GM19351 (cell line): ENCODE measurements around the gene TAF4.

Experiments
- ATAC-seq: cut with Tn5 transposase; IDR thresholded peaks from one replicate; pipeline ENCODE4 v1.9.1; 2021; ENCODE audit warnings: mild to moderate bottlenecking, moderate library complexity; ENCODE audit not compliant: unreplicated experiment

The TAF4 gene

GRCh38 chr20:61934716-61935530 lies 130.8 kb downstream of the TAF4 start:
- no peak for ATAC-seq

DNA sequence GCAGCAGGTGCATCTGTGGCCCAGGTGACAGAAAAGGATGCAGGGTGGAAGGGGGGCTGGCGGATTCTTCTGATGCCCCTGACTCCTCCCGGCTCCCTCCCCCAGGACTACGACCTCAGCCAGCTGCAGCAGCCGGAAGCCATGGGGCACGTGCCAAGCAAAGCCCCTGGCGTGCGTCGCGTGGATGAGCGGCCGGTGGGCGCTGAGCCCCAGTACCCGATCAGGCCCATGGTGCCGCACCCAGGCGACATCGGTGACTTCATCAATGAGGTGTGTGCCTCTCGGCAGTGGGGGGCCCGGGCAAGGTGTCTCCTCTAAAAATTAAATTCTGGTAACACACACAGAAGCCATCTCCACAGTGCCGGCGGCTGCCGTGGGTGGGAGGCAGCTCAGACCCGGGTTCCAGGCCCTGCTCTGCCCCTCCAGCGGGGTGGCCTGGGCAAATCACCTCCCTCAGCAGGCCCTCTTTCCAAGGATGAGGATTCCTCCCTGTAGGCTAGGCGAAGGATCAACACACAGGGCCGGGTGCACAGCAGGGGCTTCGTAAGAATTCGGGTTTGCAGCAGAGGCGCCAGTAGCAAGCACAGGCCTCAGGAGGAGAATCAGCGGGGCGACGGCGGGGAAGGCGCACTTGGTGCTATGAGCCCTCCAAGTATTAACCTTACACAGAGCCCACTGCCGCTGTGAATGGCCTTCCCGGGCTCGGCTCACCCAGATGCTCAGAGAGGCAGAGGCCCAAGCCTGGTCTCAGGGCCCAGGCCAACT lies 131.5 kb downstream of the TAF4 start:
- no peak for ATAC-seq

GRCh38 chr20:61933481-61933950 lies 132.2 kb downstream of the TAF4 start:
- no peak for ATAC-seq

- no peak for ATAC-seq
Measured at GRCh38 chr20:61932711-61933480, 132.8 kb downstream of the TAF4 start.

DNA sequence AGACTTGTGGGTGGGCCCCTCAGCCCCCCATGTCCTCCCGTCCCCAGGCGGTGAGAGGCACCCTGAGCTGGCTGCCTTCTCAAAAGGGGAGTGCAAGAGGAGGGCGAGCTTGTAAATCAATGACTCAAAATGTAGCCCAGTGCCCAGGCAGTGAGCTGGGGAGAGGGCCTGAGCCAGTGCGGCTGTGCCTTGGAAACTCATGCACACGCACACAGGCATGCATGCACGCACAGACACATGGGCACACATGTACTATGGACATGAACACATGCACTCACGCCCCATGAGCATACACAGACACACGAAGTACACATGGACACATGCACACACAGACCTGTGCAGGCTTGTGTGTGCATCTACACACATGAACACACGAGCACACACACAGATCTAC lies 133.5 kb downstream of the TAF4 start:
- no peak for ATAC-seq

GRCh38 chr20:61931476-61932198 lies 134.0 kb downstream of the TAF4 start:
- no peak for ATAC-seq

GRCh38 chr20:61930776-61931475 lies 134.8 kb downstream of the TAF4 start:
- ATAC-seq: no peak

DNA sequence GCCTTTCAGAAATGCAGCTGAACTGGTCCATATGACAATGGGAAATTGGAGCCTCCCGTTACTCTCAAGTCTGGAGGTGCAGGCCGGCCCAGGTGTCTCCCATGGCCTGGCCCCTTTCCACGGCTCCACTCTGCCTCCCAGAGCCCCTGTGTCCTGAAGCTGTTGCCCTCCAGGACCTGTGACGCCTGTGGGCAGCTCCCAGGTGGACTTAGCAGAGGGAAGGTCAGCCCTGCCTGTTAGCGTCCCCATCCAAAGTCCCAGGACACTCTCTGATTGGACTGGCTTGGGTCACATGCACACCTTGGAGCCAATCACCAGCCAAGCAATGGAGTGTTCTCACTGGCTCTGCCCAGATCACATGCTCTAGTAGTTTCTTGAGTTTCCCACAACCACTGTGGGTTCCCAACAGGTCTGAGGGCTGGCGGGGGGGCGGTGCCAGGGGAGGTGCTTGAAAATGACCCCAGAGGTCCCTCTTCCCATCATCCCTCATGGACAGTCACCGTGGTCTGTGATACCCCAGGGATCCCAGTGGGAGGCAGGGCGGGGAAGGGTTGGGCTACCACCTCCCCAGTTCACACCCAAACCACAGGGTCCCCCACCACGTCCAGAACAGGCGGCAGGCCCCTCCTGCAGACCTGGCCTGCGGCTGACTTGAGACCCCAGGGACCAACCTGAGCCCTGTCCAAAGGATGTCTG lies 135.6 kb downstream of the TAF4 start:
- ATAC-seq: no peak

- ATAC-seq: no peak
Measured at GRCh38 chr20:61929561-61929960, 136.1 kb downstream of the TAF4 start.

GRCh38 chr20:61927826-61928541 lies 137.7 kb downstream of the TAF4 start:
- no peak for ATAC-seq

DNA sequence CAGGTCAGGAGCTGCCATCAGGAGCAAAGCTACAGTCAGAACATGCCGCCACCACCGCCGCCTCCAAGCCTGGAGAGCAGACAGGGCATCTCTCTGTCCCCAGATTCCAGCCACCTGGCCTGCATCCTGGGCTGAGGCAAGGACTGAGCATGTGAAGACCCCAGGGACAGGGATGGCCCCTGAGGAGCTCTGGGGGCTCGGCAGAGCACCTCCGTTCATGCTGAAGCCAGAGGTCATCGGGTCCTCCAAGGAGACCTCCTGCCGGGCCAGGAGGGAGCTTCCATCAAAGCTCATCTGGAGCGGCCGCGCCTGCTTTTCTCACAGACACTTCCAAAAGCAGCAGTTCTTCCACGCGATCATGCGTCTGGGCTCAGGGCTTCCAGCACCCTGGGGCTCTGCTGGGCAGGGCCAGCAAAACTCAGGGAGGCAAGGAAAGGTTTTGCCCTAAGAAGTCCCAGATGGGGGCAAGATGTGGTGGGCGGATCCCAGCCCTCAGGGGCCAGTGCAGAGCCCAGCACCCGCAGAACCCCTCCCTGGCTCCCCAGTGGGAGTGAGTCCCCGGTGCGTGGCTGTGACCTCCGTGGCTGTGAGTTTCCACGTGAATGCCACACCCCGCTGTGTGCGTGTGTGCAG lies 138.4 kb downstream of the TAF4 start:
- no peak for ATAC-seq

DNA sequence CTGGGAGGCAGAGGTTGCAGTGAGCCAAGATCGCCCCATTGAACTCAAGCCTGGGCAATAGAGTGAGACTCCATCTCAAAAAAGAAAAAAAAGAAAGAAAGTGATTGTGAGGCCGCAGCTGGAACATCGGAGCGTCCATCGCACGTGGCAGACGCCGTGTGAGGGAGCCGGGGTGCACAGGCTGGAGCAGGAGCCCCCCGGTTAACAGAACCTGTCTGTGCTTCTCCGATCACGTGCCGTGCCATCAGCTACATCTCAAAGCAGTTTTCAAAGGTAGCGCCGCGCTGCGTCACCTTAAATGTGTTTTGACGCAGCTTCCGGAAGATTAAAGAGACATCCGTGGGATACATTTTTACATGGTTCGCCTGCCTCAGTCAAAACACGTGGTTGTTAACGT lies 138.9 kb downstream of the TAF4 start:
- no peak for ATAC-seq

- ATAC-seq: no peak
Measured at GRCh38 chr20:61926253-61926613, 139.4 kb downstream of the TAF4 start.

GRCh38 chr20:61925555-61926252 lies 140.0 kb downstream of the TAF4 start:
- ATAC-seq: no peak

GRCh38 chr20:61924858-61925554 lies 140.7 kb downstream of the TAF4 start:
- ATAC-seq: no peak
